GM18511 (cell line): ENCODE data around the gene DAZL.
"Not testable (repeated sequence)": the region's sequence is repeated elsewhere in the genome, so short reads cannot be mapped to it uniquely, and the experiment has no call there.

Source experiments
- ATAC-seq: cut with Tn5 transposase; IDR thresholded peaks from one replicate; pipeline ENCODE4 v1.9.1; 2021; ENCODE audit warnings: mild to moderate bottlenecking, moderate library complexity; ENCODE audit not compliant: unreplicated experiment

Gene DAZL

GRCh38 chr3:16604887-16605602 lies at the start of gene DAZL:
Gene DAZL, minus strand, starts transcription at chr3:16605423. Its CDS starts 218 bp downstream, at chr3:16605205.
- no peak for ATAC-seq

GRCh38 chr3:16654976-16655375 lies 49.8 kb upstream of the DAZL start:
- no peak for ATAC-seq

GRCh38 chr3:16653712-16654111 lies 48.5 kb upstream of the DAZL start:
- no peak for ATAC-seq

GRCh38 chr3:16647668-16648067 lies 42.4 kb upstream of the DAZL start:
- ATAC-seq, result no peak

- ATAC-seq, result no peak
Observed at GRCh38 chr3:16639806-16640205, 34.6 kb upstream of the DAZL start.

- ATAC-seq, result no peak
Observed at GRCh38 chr3:16633948-16634347, 28.7 kb upstream of the DAZL start.

GRCh38 chr3:16632395-16632794 lies 27.2 kb upstream of the DAZL start:
- ATAC-seq, result no peak

GRCh38 chr3:16618721-16619120 lies 13.5 kb upstream of the DAZL start:
- no peak for ATAC-seq

- not testable (repeated sequence) for ATAC-seq
Observed at GRCh38 chr3:16617155-16617554, 11.9 kb upstream of the DAZL start.

- ATAC-seq, result no peak
Observed at GRCh38 chr3:16616083-16616482, 10.9 kb upstream of the DAZL start.

- ATAC-seq, result no peak
Observed at GRCh38 chr3:16614033-16615031, 9.1 kb upstream of the DAZL start.

- ATAC-seq, result no peak
Observed at GRCh38 chr3:16609927-16610580, 4.8 kb upstream of the DAZL start.

- no peak for ATAC-seq
Observed at GRCh38 chr3:16608816-16609215, 3.6 kb upstream of the DAZL start.

GRCh38 chr3:16607718-16608117 lies 2.5 kb upstream of the DAZL start:
- ATAC-seq, result no peak

- ATAC-seq, result no peak
Observed at GRCh38 chr3:16606398-16606797, 1.2 kb upstream of the DAZL start.

- no peak for ATAC-seq
Observed at GRCh38 chr3:16605966-16606365, 743 bp upstream of the DAZL start.

GRCh38 chr3:16604433-16604832 lies 790 bp downstream of the DAZL start:
- ATAC-seq, result no peak

- no peak for ATAC-seq
Observed at GRCh38 chr3:16601537-16602005, 3.7 kb downstream of the DAZL start.

GRCh38 chr3:16600780-16601536 lies 4.3 kb downstream of the DAZL start:
- ATAC-seq, result no peak

GRCh38 chr3:16599694-16600093 lies 5.5 kb downstream of the DAZL start:
- ATAC-seq, result no peak
